DOHH2 (cell line): ENCODE results near the gene CHSY1.
A peak's percentile ranks its signal among the peaks of the same experiment; 100 is the strongest.

ENCODE experiments used
- H3F3A ChIP-seq: fragments of 200-600 bp; sonication (generic), shearing (Covaris generic); 2 replicates; pipeline ENCODE4 v1.6.0; 2016; ENCODE audit warnings: antibody characterized with exemption, mild to moderate bottlenecking; ENCODE audit not compliant: control insufficient read depth, insufficient read depth
- H3K27ac ChIP-seq: fragments of 200-600 bp; sonication (generic); 2 replicates; pipeline ENCODE4 v1.5.1; 2014; ENCODE audit warnings: low read depth, mild to moderate bottlenecking, low read length, moderate library complexity
- H3K27me3 ChIP-seq: fragments of 200-600 bp; sonication (generic); 2 replicates; pipeline ENCODE4 v1.6.1; 2014; ENCODE audit warnings: mild to moderate bottlenecking, low read length, mixed read lengths; ENCODE audit not compliant: control insufficient read depth
- H3K36me3 ChIP-seq: fragments of 200-600 bp; sonication (generic); 2 replicates; pipeline ENCODE4 v1.6.1; 2014; ENCODE audit warnings: mild to moderate bottlenecking, low read length, moderate library complexity, mixed read lengths; ENCODE audit not compliant: control insufficient read depth
- H3K4me1 ChIP-seq: fragments of 200-600 bp; sonication (generic); 2 replicates; pipeline ENCODE4 v1.6.1; 2014; ENCODE audit warnings: mild to moderate bottlenecking, low read length, mixed read lengths; ENCODE audit not compliant: control insufficient read depth
- H3K4me2 ChIP-seq: fragments of 200-600 bp; sonication (generic); 2 replicates; pipeline ENCODE4 v1.6.0; 2014; ENCODE audit warnings: mild to moderate bottlenecking, low read length, moderate library complexity
- H3K4me3 ChIP-seq: fragments of 200-600 bp; sonication (generic); 2 replicates; pipeline ENCODE4 v1.5.1; 2014; ENCODE audit warnings: mild to moderate bottlenecking, low read length, mixed read lengths
- H3K79me2 ChIP-seq: fragments of 200-600 bp; sonication (generic); 2 replicates; pipeline ENCODE4 v1.6.1; 2014; ENCODE audit warnings: mild to moderate bottlenecking, low read length, mixed read lengths; ENCODE audit not compliant: control insufficient read depth
- H3K9me2 ChIP-seq: fragments of 200-600 bp; sonication (generic); replicated peaks from 2 replicates; pipeline ENCODE4 v1.6.1; 2014; ENCODE audit warnings: mild to moderate bottlenecking, low read length, mixed read lengths; ENCODE audit not compliant: control insufficient read depth
- H3K9me3 ChIP-seq: fragments of 200-600 bp; sonication (generic); 2 replicates; pipeline ENCODE4 v1.6.1; 2014; ENCODE audit warnings: antibody characterized with exemption, low read length, mixed read lengths; ENCODE audit not compliant: control insufficient read depth, insufficient read depth
- H4K20me1 ChIP-seq: fragments of 200-600 bp; sonication (generic); 2 replicates; pipeline ENCODE4 v1.6.0; 2014; ENCODE audit warnings: low read depth, mild to moderate bottlenecking, antibody characterized with exemption, low read length, moderate library complexity; ENCODE audit not compliant: control insufficient read depth, insufficient read depth
- CTCF ChIP-seq: fragments of 200-600 bp; sonication (generic); IDR thresholded peaks from one replicate; pipeline ENCODE4 v1.5.1; 2014; ENCODE audit warnings: antibody characterized with exemption, mild to moderate bottlenecking, low read depth, low read length; ENCODE audit not compliant: poor library complexity, severe bottlenecking
- EZH2phosphoT487 ChIP-seq: fragments of 200-600 bp; sonication (generic); IDR thresholded peaks from 2 replicates; pipeline ENCODE4 v1.6.1; 2017; ENCODE audit warnings: borderline replicate concordance, mild to moderate bottlenecking, antibody characterized with exemption, low read length, moderate library complexity, mixed read lengths

Gene CHSY1

GRCh38 chr15:101244889-101245668 is 6.8 kb downstream of the CHSY1 start:
- Histone ChIP-seq H3K27me3 (no peaks in the 10 kb centered on the region), H3K4me1 (peaks cover 66% of the 10 kb centered on the region), H4K20me1 (peaks cover 28% of the 10 kb centered on the region; the same call in 1 of the 2 replicates), H3K9me2 (no peaks in the 10 kb centered on the region), H3K27ac (no peak overlapping the region), H3F3A (peaks cover 7% of the 10 kb centered on the region; the same call in 1 of the 2 replicates), H3K79me2 (peaks cover 96% of the 10 kb centered on the region), H3K4me3 (no peak overlapping the region), H3K36me3 (peaks cover 15% of the 10 kb centered on the region), H3K4me2 (peak overlapping the region; percentile 7), H3K9me3 (no peaks in the 10 kb centered on the region)
- TF ChIP-seq CTCF: no peak
- no peak for TF ChIP-seq EZH2phosphoT487

GRCh38 chr15:101244036-101244781 is 7.6 kb downstream of the CHSY1 start:
- Histone ChIP-seq H3K4me2 (peak overlapping the region; percentile 59), H3K4me1 (peaks cover 69% of the 10 kb centered on the region), H3K79me2 (peaks cover 97% of the 10 kb centered on the region), H3K9me2 (no peaks in the 10 kb centered on the region), H3F3A (peaks cover 7% of the 10 kb centered on the region; the same call in 1 of the 2 replicates), H3K9me3 (no peaks in the 10 kb centered on the region), H3K27me3 (no peaks in the 10 kb centered on the region), H3K27ac (no peak overlapping the region), H3K4me3 (no peak overlapping the region), H4K20me1 (peaks cover 28% of the 10 kb centered on the region; the same call in 1 of the 2 replicates), H3K36me3 (peaks cover 15% of the 10 kb centered on the region)
- TF ChIP-seq CTCF (no peak), EZH2phosphoT487 (no peak)

GRCh38 chr15:101243420-101243819 is 8.4 kb downstream of the CHSY1 start:
- peaks cover 69% of the 10 kb centered on the region for H3K4me1 ChIP-seq
- no peaks in the 10 kb centered on the region for H3K9me2 ChIP-seq
- H3K79me2 ChIP-seq: peaks cover 100% of the 10 kb centered on the region
- H3K27ac ChIP-seq: no peak overlapping the region
- peaks cover 7% of the 10 kb centered on the region; the same call in 1 of the 2 replicates for H3F3A ChIP-seq
- peaks cover 15% of the 10 kb centered on the region for H3K36me3 ChIP-seq
- peaks cover 32% of the 10 kb centered on the region for H4K20me1 ChIP-seq
- H3K4me2 ChIP-seq: peak overlapping the region; percentile 59
- TF ChIP-seq CTCF: no peak
- TF ChIP-seq EZH2phosphoT487: no peak
- H3K27me3 ChIP-seq: no peaks in the 10 kb centered on the region
- H3K9me3 ChIP-seq: no peaks in the 10 kb centered on the region
- H3K4me3 ChIP-seq: no peak overlapping the region
